ENCODE measurements around the gene TRAF3.

The TRAF3 gene

DNA sequence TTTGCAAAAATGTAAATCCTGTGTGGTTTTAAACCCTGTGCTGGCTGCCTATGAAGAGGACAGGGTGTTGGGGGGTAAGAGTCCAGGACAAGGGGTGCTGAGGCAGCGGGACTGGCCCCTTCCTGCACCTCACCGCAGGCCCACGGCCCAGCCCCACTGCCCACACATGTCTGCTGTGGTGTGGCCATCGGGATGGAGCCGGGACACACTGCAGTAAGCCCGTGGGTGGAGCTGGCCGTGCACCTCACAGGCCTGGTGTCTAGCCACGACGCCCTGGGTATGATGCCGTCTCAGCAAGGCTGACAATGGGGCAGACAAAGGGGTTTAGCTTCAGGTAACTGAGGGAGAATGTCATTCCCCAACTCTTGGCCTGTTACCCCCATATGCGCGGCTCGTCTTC lies 164.8 kb downstream of the TRAF3 start:
- no peak for DNase-seq

DNA sequence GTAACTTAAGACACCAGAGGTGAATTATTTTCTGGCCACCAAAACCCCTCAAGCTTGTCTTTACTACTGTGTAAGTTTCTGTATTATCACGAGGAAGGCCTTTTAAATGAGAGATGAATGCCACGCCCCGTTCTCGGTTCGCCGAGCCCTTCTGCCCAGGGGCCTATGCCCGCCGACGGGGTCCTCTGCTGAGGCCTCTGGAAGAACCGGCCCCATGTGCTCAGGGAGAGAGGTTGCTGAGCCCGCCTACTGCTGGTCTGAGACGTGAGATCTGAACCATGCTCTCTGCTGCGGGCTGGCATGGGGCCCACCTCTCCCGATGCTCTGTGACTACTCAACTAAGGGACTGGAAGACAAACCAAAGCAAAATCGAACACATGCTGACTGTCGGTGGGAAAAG lies 166.2 kb downstream of the TRAF3 start:
- DNase-seq, result no peak

DNA sequence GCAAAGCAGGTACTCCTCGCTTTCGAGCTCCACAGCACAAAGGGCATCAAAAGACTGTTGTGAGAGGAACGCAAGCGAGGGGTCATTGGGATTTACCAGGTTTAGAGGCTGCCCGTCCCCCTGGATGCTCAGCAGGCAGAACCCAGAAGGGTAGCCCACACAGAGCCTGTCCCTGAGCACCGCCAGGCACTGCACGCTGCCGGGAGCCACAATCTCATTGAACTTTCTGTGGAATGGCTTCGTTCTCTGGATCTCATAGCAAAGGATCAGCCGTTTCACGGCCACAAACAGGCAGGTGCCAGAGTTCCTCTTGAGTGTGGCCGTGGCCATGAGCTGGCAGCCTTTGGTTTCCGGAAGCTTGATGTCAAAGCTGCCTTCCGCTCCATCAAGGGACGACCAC lies 166.7 kb downstream of the TRAF3 start:
- no peak for DNase-seq

- no peak for DNase-seq
These were observed 167.4 kb downstream of the TRAF3 start for GRCh38 chr14:102944448-102945330.

DNA sequence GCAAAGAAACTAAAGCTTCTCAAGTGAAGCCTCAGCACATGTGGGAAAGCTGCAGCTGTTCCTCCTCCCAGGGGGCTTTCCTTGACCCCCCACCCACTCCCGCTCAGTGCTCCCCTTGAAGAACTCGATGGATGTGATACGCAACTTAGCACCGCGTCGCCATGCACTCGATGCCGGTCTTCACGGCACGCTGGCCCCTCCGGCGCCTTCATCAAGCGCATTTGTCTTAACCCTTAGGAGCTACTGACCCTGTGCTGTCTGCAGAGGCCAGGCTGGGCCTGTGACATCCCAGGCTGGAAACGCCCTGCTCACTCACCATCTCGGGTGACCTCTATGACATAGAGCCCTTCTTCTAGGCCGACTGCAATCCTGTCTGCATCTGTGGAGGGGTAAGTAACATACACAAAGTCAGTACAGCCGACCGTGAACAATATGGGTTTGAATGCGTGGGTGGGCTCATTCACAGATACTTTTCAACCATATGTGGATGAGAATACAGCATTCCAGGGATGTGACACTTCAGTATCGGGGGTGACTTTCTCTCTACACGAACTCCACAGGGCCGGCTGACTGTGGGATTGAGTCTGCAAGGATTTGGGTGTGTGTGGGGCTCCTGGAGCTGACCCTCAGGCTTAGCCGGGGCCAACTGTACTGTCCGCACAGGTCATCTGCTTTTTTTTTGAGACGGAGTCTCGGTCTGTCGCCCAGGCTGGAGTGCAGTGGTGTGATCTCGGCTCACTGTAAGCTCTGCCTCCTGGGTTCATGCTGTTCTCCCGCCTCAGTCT lies 168.3 kb downstream of the TRAF3 start:
- no peak for DNase-seq

DNA sequence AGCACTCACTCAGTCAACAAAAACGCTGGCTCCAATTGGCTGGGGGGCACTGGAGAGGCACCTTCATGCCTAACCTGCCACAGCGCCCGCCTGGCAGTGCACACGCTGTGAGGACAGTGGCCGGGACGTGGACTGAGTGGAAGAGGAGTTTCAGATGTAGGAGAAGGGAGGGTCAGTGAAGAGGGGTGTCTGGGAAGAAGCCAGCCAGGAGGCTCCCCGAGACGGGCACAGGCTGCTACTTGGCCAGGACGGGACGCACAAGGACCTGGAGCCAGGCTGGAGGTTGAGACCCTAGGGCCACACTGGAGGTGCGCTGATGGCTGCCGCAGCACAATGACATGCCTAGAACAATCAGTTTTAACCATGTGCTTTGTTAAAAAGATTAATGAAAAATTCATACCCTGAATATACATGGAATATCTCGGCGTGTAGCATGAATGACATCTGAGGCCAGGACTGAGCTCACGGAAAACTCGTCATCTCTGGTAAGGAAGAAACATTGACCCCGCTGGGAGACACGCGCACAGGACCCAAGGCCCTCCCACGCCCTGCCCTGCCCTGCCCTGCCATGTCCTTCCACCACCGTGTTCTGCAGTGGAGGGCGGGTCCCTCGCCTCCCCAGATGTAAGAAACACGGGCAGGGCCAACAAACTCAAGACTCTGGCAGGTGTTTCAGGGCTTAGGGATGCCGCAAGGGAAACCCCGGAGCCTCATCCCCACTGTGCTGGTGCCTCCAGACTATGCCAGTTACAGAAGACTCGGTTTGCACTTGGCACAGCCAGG lies 170.3 kb downstream of the TRAF3 start:
- no peak for DNase-seq

GRCh38 chr14:102948698-102949061 lies 171.4 kb downstream of the TRAF3 start:
- no peak for DNase-seq

DNA sequence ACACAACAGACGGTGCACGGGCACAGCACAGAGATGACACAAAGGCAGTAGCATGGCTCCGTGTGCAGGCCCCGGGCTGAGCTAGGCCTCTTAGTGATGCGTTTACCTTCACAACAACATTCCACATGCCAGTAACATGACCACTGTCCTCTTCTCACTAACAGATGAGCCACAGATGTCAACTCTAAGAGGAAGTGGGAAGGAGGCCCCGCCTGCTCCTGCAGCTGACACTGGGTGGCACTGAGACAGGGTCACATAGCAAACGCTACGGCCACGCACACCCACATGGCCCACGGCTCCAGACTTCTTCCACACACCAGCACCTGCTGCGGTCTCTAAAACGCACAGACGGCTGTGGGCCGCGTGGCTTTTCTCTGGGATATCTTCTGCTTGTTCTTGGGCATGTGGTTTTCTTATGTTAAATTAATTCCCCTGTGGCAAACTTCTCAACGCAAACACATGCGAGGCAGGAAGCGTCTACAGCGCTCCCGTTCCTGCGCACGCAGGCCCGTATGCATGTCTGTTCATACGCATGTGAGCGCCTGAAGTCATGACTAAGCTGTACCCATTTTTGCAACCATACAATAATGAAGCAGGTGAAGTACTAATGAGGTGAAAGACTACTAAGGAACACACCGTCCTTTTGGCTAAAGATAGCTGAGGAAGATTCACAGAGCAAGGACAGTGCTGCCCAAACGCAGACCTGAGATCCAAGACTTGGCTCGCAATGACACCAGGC lies 172.0 kb downstream of the TRAF3 start:
- peak; percentile 47 for DNase-seq

DNA sequence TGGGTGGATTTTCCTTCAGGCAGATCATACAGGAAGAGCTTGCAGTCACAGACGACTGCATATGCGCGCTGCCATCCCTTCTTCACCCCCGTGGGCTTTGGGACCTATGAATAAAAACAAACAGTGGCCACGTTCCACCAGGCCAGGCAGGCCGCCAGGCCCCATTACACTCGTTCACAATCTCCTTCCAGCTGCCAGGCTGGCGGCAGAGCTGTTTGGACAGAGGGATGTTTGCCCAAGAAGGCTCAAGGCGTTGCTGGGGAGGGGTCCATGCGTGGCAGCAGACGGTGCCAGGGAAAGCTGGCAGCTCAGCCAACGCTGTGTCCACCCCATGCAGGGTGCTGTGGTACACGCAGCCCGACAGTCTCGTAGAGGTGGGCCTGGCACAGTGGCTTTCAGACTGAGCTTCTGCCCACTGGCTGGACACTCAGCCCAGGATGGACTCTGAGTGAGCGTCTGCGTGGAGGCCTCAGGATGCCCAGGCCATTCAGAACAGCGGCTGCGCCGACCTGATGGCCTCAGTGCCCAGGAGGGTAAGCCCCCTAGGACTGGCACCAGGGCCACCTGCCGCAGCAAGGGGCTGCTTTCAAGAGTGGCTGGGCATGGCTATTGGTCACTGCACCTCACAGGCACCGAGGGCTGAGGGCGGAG lies 172.7 kb downstream of the TRAF3 start:
- DNase-seq, result no peak

GRCh38 chr14:102951034-102951433 lies 173.8 kb downstream of the TRAF3 start:
- DNase-seq, result no peak

DNA sequence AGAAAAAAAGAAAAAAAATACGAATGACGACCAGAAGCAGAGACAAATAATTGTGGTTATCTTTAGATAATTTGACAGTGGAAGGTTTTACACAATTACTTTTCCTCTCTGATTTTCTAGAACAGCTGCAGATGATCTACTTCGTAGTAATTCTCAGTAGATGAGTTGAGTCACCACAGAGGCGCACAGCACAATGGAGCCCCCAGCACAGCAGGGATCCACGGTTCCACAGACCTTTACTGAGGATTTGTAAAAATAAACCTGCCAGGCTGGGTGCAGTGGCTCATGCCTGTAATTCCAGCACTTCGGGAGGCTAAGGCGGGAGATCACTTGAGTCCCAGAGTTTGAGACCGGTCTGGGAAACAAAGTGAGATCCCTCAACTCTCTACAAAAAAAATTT lies 174.6 kb downstream of the TRAF3 start:
- DNase-seq, result no peak

GRCh38 chr14:102952276-102952675 lies 175.0 kb downstream of the TRAF3 start:
- no peak for DNase-seq

GRCh38 chr14:102953100-102953499 lies 175.9 kb downstream of the TRAF3 start:
- DNase-seq, result no peak

DNA sequence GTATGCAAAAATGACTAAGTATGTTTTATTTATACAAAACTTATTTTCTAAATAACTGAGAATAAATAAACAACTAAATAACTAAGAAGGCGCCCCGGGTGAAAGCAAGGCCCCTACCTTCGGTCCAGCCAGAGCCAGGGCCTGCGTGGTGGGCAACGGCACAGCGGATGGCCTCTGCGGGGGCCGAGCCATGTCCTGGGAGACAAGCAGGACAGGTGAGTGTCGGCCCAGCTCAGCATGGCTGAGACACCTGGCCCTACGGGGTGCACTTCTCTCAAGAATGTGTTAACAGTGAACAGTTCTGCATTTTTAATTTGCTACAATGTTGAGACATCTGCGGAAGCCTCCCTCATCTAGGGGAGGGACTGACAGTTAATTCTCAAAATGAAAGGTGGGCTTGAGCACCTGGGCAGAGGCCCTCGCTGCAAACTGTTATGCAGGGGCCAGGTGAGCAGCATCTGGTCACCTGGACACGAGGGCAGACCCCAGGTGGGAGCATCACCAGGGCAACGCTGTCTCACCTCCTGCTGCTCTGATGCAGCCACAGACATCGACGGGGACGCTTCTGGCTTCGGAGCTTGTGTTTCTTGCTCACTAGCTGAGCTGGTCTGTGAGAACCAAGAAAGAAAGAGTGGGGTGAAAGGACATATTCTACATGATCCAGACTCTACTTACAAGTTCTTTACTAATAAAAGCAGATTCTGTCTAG lies 177.0 kb downstream of the TRAF3 start:
- no peak for DNase-seq

GRCh38 chr14:102955636-102956408 lies 178.6 kb downstream of the TRAF3 start:
- DNase-seq, result no peak

DNA sequence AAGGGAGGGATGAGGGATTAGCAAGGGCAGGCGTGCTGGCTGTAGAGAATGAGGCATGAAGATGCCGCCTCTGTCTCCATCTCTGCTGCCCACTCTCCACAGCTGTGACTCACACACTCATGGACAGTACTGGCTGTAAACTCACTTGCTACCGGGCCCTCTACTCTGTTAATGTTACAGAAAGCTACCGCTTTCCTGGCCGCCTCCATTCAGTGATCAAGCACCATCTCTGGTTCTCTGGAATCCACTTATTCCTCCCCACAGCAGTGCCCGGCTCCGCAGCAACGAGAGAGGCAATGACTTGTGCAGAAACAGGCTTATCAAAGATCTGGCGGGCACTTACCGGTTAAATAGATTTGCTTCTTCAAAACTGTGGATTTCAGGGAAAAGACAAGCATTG lies 180.0 kb downstream of the TRAF3 start:
- no peak for DNase-seq

DNA sequence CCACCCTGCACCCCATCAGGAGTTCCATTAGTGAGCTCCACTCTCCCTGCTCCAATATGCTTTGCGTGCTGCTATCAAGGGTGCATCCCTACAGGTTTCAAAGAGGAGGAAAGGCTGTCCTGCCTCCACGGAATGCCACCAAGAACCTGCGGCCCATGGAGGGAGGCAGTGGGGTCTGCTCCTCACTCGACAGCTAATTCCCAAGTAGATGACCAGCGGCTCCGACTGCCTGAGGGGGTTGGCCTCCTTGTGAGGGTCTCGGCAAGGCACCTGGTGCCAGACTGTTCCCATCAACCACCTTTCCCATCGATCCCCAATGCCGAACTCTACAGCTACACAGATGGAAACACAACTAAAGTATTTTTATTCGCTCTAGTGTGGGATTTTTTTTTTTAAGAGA lies 181.2 kb downstream of the TRAF3 start:
- no peak for DNase-seq

All from AML-193 (cell line).